ENCODE data around the gene TOM1L1.

DNA sequence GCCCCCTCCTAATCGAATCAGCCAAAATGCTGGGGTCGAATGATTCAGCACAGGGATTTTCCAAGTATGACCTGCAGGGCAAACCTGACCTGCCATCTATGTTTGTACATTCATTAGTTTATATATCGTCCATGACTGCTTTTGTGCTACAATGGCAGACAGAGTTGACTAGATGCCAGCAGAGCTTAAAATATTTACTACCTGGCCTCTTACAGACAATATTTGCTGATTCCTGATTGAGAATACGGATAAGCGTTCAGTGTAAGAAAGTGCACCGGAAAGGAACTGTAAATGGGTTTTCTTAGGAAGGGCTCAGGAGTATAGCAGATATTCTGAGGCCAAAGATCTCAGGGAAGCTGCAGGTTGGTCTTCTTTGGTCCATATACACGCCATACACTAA, 11.7 kb upstream of the TOM1L1 start:
- TF ChIP-seq POLR2AphosphoS5 (IDR thresholded peaks at IDR 0.05; ENCODE audit: low read depth, low read length) = no peak
- TF ChIP-seq SIN3A (IDR thresholded peaks at IDR 0.05; ENCODE audit: borderline replicate concordance, insufficient read depth, low read length) = no peak
- TF ChIP-seq TAF1 (IDR thresholded peaks at IDR 0.05; ENCODE audit: borderline replicate concordance, insufficient read depth, low read length) = no peak
- TF ChIP-seq, protein P1, sequence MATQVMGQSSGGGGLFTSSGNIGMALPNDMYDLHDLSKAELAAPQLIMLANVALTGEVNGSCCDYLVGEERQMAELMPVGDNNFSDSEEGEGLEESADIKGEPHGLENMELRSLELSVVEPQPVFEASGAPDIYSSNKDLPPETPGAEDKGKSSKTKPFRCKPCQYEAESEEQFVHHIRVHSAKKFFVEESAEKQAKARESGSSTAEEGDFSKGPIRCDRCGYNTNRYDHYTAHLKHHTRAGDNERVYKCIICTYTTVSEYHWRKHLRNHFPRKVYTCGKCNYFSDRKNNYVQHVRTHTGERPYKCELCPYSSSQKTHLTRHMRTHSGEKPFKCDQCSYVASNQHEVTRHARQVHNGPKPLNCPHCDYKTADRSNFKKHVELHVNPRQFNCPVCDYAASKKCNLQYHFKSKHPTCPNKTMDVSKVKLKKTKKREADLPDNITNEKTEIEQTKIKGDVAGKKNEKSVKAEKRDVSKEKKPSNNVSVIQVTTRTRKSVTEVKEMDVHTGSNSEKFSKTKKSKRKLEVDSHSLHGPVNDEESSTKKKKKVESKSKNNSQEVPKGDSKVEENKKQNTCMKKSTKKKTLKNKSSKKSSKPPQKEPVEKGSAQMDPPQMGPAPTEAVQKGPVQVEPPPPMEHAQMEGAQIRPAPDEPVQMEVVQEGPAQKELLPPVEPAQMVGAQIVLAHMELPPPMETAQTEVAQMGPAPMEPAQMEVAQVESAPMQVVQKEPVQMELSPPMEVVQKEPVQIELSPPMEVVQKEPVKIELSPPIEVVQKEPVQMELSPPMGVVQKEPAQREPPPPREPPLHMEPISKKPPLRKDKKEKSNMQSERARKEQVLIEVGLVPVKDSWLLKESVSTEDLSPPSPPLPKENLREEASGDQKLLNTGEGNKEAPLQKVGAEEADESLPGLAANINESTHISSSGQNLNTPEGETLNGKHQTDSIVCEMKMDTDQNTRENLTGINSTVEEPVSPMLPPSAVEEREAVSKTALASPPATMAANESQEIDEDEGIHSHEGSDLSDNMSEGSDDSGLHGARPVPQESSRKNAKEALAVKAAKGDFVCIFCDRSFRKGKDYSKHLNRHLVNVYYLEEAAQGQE (IDR thresholded peaks at IDR 0.05; ENCODE audit: insufficient read depth in 1 of 2, low read depth in 2 of 2, low read length in 2 of 2) = no peak
- no peak for TF ChIP-seq FOXP2 (optimal IDR thresholded peaks at IDR 0.05; ENCODE audit: borderline replicate concordance, extremely low read depth, extremely low read length, insufficient read depth)
